PC-9 (cell line): ENCODE measurements around the gene FUT8. TPM values are rescaled to one million over a fixed set of nuclear protein-coding genes. Genes with fewer than 3 reads are reported as not detected.

Experiments used
- BruUV-seq: library from RNA; stranded (reverse); fragments of 400-500 nt; replicated peaks from 2 replicates; lab custom pipeline; 2021; lab: Mats Ljungman, UMichigan
- CTCF ChIA-PET: fragments of 300-600 bp; sonication (Branson Sonifier 250); formaldehyde crosslinking; loops from one replicate; lab custom pipeline; 2022; ENCODE audit warnings: antibody characterized with exemption; lab: Charles Lee
- POLR2A ChIA-PET: fragments of 300-600 bp; sonication (Branson Sonifier 250); formaldehyde crosslinking; loops from one replicate; lab custom pipeline; 2022; ENCODE audit warnings: antibody characterized with exemption; ENCODE audit not compliant: unreplicated experiment; lab: Charles Lee
- DNase-seq, 2 experiments: peaks; one replicate each; pipeline versions ENCODE4 v3.0.0 to v3.0.0-alpha.2; 2015 to 2022; ENCODE audit warnings: mixed read lengths in 1 of 2
- H2AFZ ChIP-seq: fragments of 200-600 bp; sonication (generic); 2 replicates; pipeline ENCODE4 v1.8.1; 2017; ENCODE audit warnings: antibody characterized with exemption
- H3F3A ChIP-seq: fragments of 200-600 bp; sonication (generic); 2 replicates; pipeline ENCODE4 v1.8.1; 2017; ENCODE audit warnings: antibody characterized with exemption, mild to moderate bottlenecking, low read depth; ENCODE audit not compliant: insufficient read depth
- H3K27ac ChIP-seq: fragments of 200-600 bp; sonication (generic); 2 replicates; pipeline ENCODE4 v1.6.1; 2016; ENCODE audit warnings: mixed run types
- H3K27me3 ChIP-seq: fragments of 200-600 bp; sonication (generic); 2 replicates; pipeline ENCODE4 v1.6.1; 2016; ENCODE audit warnings: low read depth, mixed run types; ENCODE audit not compliant: insufficient read depth
- H3K36me3 ChIP-seq: fragments of 200-600 bp; sonication (generic); 2 replicates; pipeline ENCODE4 v1.6.1; 2016; ENCODE audit warnings: low read depth, mixed run types
- H3K4me1 ChIP-seq: fragments of 200-600 bp; sonication (generic); replicated peaks from 2 replicates; pipeline ENCODE4 v1.6.1; 2016; ENCODE audit warnings: mixed run types; ENCODE audit not compliant: insufficient read depth
- H3K4me2 ChIP-seq: fragments of 200-600 bp; sonication (generic); 2 replicates; pipeline ENCODE4 v1.6.1; 2017; ENCODE audit warnings: mixed run types
- H3K4me3 ChIP-seq: fragments of 200-600 bp; sonication (generic); 2 replicates; pipeline ENCODE4 v1.6.1; 2016; ENCODE audit warnings: mixed run types
- H3K79me2 ChIP-seq: fragments of 200-600 bp; sonication (generic); 2 replicates; pipeline ENCODE4 v1.6.1; 2017; ENCODE audit warnings: low read depth, mixed run types
- H3K9me2 ChIP-seq: fragments of 200-600 bp; sonication (generic); 2 replicates; pipeline ENCODE4 v1.8.1; 2017; ENCODE audit warnings: mild to moderate bottlenecking; ENCODE audit not compliant: insufficient read depth
- H3K9me3 ChIP-seq: fragments of 200-600 bp; sonication (generic); 2 replicates; pipeline ENCODE4 v1.8.1; 2016; ENCODE audit warnings: low read depth; ENCODE audit not compliant: insufficient read depth
- H4K20me1 ChIP-seq: fragments of 200-600 bp; sonication (generic); 2 replicates; pipeline ENCODE4 v1.8.1; 2017; ENCODE audit not compliant: insufficient read depth
- EZH2 ChIP-seq: fragments of 200-600 bp; sonication (generic); IDR thresholded peaks from 2 replicates; pipeline ENCODE4 v1.8.0; 2017; ENCODE audit warnings: antibody characterized with exemption, low read depth
- intact Hi-C: fragments of 100-400 bp; cut with micrococcal nuclease; formaldehyde crosslinking; loops from one replicate; pipeline ENCODE4 v1.10.0; 2022; ENCODE audit not compliant: unreplicated experiment
- total RNA-seq: library from RNA; stranded (reverse); gene quantifications from 2 replicates; pipeline ENCODE4 v1.2.3, GENCODE V29; 2021
- TF ChIP-seq, protein P1 (sequence below): fragments of 200-600 bp; sonication (generic); conservative IDR thresholded peaks from 2 replicates; pipeline ENCODE4 v1.6.1; 2017; ENCODE audit warnings: mixed run types, antibody characterized with exemption, mild to moderate bottlenecking, moderate library complexity

FUT8 gene
- total RNA-seq, 1 experiment from 2014 or later: 134 TPM

DNA sequence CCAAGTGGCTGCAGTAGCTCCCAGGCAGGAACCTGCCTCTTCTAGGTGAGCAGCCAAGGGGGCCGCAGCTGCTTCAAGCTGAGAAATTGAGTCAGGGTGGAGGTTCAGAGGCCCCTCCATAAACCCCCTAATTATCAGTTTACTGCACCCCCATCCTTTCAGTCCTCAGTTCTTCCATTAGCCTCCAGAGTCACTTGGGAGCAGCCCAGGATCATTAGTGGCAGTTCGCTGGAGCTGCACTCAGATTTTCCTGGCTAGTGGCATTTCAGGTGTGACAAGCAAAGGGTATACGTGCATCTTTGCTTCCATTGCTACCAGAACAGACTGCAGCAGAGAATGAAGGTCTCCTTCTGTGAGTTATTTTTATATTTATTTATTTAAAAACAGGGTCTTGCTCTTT, 358.7 kb downstream of the FUT8 start:
- no peak overlapping the region for H3K4me2 ChIP-seq
- ChIA-PET POLR2A (no interaction called here), CTCF (no interaction called here)
- no peak overlapping the region for H2AFZ ChIP-seq
- no peak for DNase-seq
- H3K9me2 ChIP-seq: no peaks in the 10 kb centered on the region
- intact Hi-C loops: no loop called here
- H3K4me1 ChIP-seq: no peaks in the 10 kb centered on the region
- no peaks in the 10 kb centered on the region for H3K27me3 ChIP-seq
- H3K9me3 ChIP-seq: no peaks in the 10 kb centered on the region
- no peaks in the 10 kb centered on the region for H4K20me1 ChIP-seq
- no peaks in the 10 kb centered on the region for H3K36me3 ChIP-seq
- no peak overlapping the region for H3K27ac ChIP-seq
- TF ChIP-seq, protein P1, sequence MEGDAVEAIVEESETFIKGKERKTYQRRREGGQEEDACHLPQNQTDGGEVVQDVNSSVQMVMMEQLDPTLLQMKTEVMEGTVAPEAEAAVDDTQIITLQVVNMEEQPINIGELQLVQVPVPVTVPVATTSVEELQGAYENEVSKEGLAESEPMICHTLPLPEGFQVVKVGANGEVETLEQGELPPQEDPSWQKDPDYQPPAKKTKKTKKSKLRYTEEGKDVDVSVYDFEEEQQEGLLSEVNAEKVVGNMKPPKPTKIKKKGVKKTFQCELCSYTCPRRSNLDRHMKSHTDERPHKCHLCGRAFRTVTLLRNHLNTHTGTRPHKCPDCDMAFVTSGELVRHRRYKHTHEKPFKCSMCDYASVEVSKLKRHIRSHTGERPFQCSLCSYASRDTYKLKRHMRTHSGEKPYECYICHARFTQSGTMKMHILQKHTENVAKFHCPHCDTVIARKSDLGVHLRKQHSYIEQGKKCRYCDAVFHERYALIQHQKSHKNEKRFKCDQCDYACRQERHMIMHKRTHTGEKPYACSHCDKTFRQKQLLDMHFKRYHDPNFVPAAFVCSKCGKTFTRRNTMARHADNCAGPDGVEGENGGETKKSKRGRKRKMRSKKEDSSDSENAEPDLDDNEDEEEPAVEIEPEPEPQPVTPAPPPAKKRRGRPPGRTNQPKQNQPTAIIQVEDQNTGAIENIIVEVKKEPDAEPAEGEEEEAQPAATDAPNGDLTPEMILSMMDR: no peak
- TF ChIP-seq EZH2: no peak
- no TSS peak for BruUV-seq
- H3K4me3 ChIP-seq: no peak overlapping the region
- no peaks in the 10 kb centered on the region for H3K79me2 ChIP-seq
- H3F3A ChIP-seq: no peaks in the 10 kb centered on the region

DNA sequence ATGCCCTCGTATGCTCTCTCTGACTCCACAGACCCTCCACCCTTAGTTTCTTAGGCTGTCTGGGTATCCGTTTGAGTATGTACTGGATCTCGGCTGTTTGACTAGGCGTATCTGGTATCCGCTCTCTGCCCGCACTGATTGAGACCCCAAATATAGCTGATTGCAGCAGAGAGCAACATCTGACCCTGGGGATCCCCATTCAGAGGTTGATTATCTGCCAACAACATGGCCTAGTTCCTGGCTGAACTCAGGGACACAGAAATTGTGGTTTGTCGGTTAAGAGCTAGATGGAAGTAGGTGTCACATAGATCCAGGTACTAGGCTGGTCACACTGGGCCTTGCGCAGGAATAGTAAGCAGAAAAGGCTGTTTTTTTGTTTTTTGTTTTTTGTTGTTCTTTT, 359.9 kb downstream of the FUT8 start:
- TF ChIP-seq, protein P1: no peak
- no peak for TF ChIP-seq EZH2
- Histone ChIP-seq H4K20me1 (no peaks in the 10 kb centered on the region), H2AFZ (no peak overlapping the region), H3K4me1 (no peaks in the 10 kb centered on the region), H3K9me2 (no peaks in the 10 kb centered on the region), H3K27ac (no peak overlapping the region), H3K4me2 (no peak overlapping the region), H3K4me3 (no peak overlapping the region), H3F3A (no peaks in the 10 kb centered on the region), H3K27me3 (no peaks in the 10 kb centered on the region), H3K36me3 (no peaks in the 10 kb centered on the region), H3K9me3 (no peaks in the 10 kb centered on the region), H3K79me2 (no peaks in the 10 kb centered on the region)
- BruUV-seq: no TSS peak
- CTCF ChIA-PET: no interaction called here
- no peak for DNase-seq
- POLR2A ChIA-PET: no interaction called here
- intact Hi-C loops: no loop called here

DNA sequence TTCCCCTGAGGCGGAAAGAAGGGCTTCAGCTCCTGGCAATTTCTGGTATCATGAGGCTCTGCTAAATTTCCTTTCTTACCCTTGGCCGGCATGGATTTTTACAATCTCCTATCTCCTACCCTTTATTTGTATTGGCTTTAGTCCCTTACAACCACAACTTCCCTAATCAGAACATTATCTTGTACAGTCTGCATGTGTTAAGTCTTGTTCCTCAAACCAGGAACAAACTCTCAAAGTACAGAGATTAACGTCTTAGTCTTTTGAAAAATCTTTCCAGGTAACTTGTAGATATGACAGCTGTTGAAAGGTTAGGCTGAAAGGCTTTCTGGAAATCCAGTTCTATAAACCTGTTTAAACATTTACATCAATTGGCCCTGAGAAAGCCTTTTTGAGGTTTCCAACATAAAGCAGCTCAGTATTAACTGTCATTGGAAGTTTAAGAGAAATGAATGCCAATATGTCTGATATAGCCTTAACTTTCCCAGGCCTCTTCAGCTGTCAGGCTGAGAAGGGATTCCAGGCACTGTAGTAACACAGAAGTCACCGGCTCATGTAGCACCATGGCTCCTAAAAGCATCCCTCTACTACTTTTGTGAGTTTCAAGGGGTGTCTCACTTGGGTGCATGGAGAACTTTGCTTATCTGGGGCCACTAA, 360.5 kb downstream of the FUT8 start:
- no peaks in the 10 kb centered on the region for H3K27me3 ChIP-seq
- POLR2A ChIA-PET: no interaction called here
- H3K4me3 ChIP-seq: no peak overlapping the region
- H2AFZ ChIP-seq: no peak overlapping the region
- no peak for DNase-seq
- no peaks in the 10 kb centered on the region for H3K36me3 ChIP-seq
- H3F3A ChIP-seq: no peaks in the 10 kb centered on the region
- H4K20me1 ChIP-seq: no peaks in the 10 kb centered on the region
- BruUV-seq: no TSS peak
- intact Hi-C loops: no loop called here
- TF ChIP-seq, protein P1: no peak
- no peak for TF ChIP-seq EZH2
- no peaks in the 10 kb centered on the region for H3K9me3 ChIP-seq
- H3K9me2 ChIP-seq: no peaks in the 10 kb centered on the region
- no peaks in the 10 kb centered on the region for H3K4me1 ChIP-seq
- H3K4me2 ChIP-seq: no peak overlapping the region
- no peak overlapping the region for H3K27ac ChIP-seq
- CTCF ChIA-PET: no interaction called here
- no peaks in the 10 kb centered on the region for H3K79me2 ChIP-seq
